Stimulated activated CD4-positive, alpha-beta T cell treated with anti-CD3 and anti-CD28 coated beads, Interleukin-12 subunit alpha, Interleukin-12 subunit beta, amount 100 ng/mL, for 24 hours (primary cell): ENCODE results near the gene WWC1.

Experiments
- DNase-seq, 2 experiments: peaks; one replicate each; pipeline ENCODE4 v3.0.0-alpha.2; 2020; ENCODE audit warnings: low read depth in 2 of 2

Gene WWC1

DNA sequence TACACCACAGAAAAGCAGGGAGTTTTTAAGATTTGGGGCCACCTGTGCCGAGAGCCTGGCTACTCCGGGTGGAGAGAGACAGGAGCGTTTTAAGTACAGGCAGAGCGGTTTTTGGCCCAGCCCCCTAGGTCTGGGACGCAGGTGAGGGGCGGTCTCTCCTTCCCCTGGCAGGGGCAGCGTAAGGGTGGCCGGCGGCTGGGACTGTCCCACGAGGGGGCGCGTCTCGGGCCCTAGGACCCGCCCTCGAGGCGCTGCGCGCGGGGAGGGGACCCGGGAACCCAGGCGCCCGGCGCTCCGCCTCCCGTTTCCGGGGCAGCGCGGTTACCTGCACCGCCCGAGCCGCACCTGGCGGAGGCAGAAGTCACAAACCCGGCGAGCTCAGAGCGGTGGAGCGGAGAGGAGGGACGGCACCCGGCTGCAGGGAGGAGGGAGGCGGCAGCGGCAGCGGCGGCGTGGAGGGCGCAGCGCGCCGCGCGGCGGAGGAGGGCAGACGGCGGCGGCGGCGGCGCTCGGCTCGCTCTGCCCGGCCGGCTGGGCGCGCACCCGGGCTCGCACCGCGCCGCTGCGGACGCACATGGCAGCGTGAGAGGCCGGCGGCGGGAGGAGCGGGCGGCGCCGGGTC lies at the start of gene WWC1:
WWC1 (plus strand) TSS at position 304 of the 622 bp plus-strand sequence. CDS start 508 bp downstream, outside the sequence.
- DNase-seq, result peak in 1 of 2 experiments; percentile 25

DNA sequence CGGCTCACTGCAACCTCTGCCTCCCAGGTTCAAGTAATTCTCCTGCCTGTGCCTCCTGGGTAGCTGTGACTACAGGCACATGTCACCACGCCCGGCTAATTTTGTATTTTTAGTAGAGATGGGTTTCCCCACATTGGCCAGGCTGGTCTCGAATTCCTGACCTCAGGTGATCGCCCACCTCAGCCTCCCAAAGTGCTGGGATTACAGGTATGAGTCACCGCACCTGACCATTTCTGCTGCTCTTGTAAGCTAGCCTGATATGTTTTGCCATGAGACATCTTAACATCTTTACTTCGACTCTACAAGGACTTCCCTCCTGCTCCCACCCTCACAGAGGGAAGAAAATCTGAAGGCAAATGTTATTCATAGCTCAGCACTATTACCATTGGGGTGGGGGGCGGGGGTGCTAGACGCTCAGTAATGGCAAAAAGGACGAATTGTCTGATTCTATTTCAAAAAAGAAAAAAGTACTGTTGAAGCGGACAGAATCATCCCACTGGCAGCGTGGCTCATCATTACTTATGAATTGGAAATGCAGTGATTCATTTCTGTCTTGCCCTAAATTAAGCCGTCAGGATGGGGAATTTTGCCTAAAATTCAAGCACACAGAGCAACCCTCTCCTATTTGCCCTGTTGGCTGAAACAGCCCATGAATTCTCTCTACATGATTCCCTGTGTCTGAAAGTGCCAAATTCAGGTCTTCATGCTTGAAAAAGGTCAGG lies 46.4 kb upstream of the WWC1 start:
- no peak for DNase-seq

DNA sequence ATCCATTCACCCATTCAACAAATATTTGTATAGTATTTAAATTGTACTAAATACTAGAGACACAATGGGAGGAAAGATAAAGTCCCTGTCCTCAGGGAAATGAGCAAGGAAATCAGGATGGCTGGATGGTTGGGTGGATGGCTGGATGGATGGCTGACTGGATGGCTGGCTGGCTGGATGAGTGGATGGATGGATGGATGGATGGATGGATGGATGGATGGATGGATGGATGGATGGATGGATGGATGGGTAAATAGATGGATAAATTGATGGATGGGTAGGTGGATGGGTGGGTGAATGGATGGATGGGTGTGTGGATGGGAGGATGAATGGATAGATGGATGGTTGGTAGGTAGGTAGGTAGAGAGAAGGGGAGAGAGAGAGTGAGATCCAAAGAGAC lies 41.5 kb upstream of the WWC1 start:
- no peak for DNase-seq

DNA sequence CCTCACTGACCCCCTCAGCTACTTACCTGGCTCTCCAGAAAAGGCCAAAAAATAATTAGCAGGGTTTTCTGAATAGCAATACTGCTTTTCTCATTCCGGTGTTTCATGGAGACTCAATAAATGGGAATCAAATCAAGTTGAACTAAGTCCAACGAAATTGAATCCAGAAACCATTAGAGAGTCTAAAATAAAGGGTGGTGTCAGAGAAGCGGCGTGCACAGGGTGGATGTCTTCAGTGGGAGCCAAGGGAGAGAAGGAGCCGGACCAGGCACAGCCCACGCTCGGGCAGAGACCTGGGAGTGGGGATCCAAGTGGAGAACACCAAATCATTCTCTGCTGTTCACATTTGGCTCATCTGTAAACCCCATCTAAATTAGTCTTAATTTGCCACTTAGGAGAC lies 40.2 kb upstream of the WWC1 start:
- DNase-seq, result no peak

DNA sequence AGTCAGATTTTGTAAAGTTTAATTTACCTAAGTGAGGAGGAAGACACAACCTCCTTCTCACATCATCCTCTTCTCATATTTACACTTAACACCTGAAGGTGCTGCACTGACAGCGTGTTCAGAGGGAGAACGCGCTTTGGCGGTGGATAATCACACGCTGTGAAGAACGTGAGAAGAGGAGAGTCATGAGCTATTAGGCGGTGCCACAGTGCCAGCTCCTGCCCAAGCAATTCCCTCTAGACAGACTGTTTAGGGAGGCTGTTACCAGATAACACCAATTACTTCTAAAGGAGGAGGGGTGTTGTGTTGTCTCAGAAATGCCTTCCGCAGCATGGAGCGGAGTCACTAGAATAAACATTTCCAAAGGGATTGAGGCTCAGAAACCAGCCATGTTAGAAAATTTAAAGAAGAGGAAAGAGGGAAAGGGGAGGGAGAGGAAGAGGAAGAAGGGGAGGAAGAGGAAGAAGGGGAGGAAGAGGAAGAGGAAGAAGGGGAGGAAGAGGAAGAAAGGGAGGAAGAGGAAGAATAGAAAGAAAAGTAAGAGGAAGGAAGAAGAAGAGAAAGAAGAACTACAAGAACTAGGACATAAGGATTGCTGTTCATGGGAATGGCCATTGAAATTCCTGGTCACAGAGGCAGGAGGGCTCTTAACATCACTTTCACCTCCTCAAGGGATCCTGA lies 37.3 kb upstream of the WWC1 start:
- no peak for DNase-seq

DNA sequence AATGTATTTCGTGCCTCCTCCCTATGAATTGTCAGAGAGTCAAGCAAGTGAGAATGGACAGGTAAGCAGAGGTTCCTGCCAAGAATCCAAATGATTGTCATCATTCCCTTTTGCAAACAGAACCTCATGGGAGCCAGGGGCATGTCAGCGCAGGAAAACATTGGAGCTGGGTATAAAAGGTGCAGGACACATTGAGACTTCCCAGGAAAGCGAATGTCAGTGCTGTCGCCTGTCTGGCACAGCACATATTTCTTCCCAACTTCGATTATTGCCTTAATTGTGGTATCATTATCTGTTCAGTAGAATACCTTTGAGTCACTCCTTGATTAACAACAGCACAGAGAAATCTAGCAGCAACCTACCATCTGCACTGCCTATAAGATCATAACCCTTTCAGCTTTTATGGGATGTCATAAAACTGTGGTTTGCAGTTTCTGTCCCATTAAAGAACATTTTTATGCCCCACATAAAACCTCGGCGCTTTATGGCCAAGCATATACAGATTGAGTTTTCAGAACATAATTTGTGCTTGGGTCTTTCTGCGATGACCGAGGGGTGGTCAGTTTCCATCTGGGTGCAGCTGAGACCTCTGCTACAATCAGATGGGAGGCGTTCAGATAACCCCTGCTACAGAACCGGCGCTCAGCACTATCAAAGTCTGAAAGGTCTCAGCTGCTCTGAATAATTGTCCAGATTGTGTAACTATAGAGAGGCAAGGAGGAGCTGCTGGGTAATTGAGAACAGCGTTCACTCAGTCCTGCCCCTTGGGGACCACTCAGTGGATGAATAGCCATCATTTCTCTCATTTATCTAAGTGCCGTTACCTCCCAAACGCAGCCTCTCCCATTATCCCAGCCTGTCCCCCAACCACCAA lies 30.9 kb upstream of the WWC1 start:
- no peak for DNase-seq

DNA sequence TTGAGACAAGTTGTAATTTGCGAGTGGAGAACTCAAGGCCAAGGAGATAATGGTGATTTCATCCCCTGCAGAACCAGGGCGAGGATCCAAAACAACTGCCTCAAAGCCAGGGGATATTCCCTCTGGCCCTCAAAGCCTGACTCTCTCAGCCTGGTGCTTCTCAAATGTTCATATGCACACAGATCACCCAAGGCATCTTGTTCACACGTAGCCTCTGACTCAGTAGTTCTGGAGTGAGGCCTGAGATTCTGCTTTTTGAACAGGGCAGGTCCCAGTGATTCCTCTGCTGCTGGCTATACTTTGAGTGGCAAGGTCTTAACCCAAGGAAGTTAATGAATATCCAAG lies 30.2 kb upstream of the WWC1 start:
- no peak for DNase-seq

DNA sequence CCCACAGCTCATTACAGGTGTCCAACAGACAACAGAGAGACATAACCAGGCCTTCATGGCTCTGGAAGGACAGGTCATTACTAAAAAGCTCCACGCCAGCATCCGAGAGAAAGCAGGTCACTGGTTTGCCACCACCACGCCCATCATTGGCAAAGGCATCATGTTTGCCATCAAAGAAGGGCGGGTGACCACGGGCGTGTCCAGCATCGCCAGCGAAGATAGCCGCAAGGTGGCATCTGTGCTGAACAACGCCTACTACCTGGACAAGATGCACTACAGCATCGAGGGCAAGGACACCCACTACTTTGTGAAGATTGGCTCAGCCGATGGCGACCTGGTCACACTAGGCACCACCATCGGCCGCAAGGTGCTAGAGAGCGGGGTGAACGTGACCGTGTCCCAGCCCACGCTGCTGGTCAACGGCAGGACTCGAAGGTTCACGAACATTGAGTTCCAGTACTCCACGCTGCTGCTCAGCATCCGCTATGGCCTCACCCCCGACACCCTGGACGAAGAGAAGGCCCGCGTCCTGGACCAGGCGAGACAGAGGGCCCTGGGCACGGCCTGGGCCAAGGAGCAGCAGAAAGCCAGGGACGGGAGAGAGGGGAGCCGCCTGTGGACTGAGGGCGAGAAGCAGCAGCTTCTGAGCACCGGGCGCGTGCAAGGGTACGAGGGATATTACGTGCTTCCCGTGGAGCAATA lies 29.3 kb upstream of the WWC1 start:
- no peak for DNase-seq

DNA sequence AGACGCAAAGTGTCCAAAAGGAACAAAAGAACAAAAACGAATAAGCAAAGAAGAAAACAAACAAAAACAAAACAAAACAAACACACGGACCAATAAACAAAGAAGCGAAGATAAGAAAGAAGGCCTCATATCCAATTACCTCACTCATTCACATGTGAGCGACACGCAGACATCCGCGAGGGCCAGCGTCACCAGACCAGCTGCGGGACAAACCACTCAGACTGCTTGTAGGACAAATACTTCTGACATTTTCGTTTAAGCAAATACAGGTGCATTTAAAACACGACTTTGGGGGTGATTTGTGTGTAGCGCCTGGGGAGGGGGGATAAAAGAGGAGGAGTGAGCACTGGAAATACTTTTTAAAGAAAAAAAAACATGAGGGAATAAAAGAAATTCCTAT lies 28.3 kb upstream of the WWC1 start:
- DNase-seq, result no peak

DNA sequence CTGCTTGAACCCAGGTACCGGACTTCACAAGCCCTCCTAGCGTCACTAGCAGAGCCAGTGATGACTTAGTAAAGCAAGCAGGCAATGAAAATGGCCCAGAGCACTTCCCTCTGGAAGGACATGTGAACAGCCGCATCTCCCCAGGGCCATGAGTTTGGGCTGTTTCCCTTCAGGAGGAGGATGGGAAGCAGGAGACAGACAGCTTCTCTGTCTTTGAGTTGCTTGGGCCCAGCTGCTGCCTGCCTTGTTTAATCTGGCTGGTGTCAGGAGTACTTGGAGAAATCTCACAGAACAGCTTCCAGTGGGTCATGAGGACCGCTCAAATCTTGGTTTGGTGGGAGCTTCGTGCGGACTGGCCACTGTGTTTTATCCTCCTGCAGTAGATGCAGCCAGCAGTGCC lies 25.4 kb upstream of the WWC1 start:
- DNase-seq, result no peak

DNA sequence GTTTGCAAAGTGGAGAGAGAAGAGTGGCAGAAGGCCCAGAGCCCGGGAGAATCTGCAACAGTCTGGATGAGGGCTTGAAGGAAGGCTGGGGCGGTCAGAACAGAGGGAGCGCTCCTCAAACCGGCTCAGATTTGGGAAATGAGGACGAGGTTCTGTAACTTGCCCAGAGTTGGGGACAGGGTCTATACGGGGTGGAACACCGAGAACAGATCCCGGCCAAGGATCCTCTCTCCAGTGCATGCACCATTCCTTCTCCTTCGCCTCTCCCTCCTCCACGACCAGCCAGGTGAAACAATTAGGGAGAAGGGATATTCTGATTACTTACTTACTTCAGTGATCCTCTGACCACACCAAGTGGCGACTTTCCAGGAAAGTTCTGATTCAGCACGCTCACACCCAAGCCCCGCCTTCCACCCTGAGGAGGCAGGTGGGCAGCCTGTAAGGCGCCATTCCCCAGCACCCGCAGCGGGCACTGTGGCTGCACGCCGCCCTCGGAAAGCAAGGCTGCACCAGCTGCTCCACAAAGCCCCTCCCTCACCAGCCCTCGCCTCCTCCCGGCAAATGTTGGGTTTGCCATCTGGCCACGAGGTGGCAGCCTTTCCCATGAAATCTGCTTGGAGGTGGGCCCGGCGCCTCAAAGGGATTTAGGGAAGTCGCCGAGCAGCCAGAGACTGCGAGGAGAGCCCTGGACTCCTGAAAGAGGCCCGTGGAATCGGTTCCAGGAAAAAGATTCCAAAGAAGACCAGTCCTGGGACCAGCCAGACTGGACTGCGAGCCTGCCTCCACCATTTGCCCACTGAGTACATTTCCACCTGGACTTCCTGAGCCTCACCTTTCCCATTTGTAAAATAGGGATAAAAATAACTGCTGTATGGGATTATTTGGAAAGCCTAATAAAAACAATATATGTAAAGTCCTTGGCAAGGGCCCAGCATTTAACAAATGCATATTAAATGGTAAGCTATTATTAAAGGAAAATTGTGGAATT lies 22.2 kb upstream of the WWC1 start:
- DNase-seq, result peak; percentile 48 to 73

DNA sequence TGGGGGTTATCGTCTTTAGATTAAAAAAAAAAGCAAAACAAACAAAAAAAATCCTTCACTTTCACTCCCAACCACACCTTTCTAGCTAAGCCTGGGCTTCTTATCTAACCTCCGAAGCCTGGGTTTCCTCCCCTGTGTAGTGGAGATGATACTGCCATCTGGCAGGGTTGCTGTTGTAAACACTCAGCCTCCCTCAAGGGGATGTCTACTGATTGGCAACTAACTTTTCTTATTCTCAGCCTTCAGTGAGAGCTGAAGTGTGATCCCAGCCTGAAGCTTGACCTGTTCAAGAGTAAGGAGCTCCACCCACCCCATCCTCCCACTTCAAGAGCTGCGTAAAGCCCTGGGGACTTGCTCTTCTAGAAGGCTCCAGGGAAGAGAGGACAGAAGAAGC lies 21.5 kb upstream of the WWC1 start:
- no peak for DNase-seq

DNA sequence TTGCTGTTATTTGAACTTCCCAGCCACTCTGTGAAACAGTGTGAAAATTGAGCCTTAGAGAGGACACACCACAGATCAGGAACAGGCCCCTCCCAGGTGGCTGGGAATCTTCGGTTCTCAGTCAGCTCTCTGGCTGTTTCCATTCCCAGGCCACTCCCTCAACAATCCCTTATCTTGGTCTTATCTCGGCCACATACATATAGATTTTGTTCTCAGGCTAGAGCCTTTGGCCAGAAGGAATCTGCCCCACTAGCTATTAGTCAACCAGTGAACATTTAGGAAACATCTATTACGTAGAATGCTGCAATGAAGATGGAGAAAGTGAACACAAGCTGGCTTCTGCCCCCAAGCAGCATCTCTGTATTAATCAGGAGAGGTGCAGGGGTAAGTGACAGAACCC lies 21.0 kb upstream of the WWC1 start:
- DNase-seq, result no peak

DNA sequence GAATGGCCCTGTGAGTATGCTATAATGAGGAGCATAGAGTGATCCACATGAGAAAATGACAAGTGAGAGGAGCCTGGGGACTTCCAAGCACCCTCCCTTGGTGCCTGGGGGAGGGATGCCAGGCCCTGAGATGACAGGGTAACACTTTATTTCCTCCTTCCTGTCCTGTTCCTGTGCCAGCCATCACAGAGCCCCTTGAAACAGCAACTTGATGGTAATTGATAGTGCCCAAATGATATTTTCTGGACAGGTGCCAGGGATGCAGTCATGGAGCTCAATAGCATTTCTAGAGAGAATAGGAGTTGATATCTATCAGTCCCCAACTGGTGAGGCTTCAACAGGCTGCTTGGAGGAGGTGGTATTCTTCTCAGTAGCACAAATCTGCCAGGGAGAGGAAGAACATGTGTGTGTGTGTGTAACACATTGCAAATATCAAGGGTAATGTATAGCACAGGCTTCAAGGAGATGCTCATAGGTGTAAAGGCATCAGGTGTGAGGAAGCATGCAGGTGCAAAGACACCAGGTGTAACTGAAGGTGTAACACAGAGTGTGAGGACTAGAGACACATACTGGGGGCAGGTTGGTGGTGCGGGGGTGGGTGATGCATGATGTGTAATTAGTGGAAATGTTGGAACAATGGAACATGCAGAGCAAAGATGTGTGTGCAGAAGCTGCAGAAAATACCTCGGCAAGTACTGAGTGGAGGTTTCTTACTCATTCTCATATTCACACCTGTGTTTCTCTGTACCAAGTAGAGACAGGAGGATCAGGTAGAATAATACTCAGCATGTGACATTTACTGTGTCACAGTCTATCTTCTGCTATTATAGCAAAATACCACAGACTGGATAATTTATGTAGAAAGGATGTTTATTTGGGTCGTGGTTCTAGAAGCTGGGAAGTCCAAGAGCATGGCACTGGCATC lies 18.1 kb upstream of the WWC1 start:
- DNase-seq, result no peak

DNA sequence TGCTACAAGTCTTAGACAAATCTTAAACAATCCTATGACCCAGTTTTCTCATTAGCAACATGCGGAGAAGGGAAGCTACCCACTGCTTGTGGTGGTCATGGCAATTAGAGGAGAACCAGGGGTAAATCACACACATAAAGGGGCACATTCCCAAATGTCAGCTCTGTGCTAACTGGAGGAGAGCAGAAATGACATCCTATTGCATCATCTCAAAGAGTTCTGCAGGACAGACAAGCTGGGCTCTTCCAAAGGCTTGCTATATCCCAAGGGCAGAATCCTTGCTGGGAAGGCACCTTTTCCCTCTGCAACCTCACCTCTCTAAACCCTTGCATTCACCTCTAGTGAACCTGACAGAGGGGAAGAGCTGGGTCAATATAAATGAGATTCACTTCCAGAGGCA lies 17.0 kb upstream of the WWC1 start:
- no peak for DNase-seq

DNA sequence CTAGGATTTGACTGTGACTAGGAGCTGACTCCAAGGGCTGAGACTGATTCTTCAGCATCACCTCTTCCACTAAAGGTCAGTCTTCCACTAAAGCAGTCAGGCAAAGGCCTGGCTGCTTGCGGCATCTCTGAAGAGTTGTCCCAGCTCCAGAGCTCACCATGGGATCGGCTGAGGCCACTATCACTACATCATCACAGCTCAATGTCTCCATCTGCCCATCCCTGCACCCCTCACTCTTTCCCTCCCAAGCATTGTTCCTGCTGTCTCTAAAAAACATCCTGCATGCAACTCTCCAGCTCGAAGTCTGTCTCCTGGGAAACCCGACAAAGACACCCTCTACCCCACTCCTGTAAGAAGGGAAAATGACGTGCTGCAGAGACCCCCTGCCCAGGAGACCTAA lies 15.5 kb upstream of the WWC1 start:
- no peak for DNase-seq

DNA sequence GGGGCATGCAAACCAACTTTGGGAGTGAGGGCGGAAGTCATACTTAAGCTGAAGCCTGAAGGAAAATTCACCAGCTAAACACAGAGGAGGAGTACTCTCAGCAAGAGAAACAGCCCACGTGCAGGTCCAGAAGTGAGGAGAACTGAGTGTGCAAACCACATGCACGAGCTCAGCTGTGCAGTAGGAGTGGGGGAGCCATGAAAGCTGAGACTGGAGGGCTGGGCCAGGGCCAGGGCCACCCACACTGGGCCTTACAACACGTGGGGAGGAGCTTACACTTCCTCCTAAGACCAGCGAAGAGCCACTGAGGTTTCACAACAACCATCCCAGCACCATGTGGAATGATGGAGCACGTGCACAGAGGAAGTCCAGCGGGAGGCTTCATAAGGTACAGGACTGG lies 9.3 kb upstream of the WWC1 start:
- DNase-seq, result no peak

DNA sequence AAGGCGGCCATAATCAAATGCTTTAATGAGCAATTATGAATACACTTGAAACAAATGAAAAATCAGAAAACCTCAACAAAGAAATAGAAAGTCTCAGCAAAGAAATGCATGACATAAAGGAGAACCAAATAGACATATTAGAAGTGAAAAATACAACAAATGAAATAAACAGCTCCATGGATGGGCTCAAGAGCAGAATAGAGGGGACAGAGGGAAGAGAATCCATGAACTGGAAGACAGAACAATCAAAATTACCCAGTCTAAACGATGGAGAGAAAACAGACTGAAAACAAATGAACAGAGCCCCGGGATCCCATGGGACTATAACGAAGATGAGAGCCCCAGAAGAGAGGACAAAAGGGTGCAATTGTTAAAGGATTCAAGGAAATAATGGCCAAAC lies 6.6 kb upstream of the WWC1 start:
- no peak for DNase-seq

DNA sequence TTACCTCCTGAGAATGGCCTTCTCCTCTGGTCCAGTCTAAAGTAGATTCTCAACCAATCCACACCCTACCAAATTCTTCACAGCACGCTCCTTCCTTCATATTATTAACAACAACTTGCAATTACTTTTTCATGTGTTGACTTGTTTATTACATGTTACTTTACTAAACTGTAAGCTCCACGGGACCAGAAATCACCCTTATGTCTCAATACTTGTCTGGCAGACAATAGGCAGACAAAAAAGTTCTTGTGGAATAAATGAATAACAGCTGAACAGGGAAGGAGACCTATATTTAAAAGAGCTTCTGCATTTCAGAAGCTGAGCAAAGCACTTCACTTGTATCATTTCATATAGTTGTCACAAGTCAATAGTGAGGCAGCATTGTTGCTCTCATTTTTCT lies 5.7 kb upstream of the WWC1 start:
- DNase-seq, result no peak
